ENCODE results near the gene CLDND1.
"Not testable (repeated sequence)": the region's sequence is repeated elsewhere in the genome, so short reads cannot be mapped to it uniquely, and the experiment has no call there.

The CLDND1 gene

DNA sequence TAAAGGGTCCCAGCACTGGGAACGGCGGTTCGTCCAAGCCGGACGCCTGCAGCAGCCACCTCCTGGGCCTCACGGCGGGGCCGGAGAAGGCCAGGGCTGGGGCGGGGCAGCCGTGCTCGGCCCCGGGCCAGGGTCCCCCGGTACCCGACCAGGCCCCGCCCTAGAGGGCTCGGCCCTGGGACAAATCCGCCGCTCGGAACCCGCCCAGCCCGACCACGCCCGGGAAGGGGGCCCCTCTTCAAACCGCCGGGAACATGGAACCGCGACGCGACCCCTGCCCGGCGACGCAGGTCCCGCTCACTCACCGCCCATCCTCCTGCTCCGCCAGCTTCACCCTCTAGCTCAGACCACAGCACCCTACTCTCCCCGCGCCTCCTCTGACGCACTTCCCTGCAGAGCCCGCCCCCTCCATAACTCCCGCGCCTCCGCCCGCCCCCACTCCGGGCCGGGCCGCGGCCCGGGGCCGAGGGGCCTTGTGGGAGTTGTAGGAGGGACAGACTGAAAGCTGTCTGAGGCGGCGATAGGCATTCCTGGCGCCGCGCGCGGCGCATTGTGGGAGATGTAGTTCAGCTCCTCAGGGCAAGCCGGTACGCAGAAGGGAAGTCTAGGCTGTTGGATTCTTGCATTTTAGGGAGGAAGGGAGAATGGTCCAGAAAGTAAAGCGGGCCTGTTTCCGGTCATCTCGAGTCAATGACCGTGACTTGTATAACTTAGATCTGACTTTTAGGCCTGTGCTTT is at the start of gene CLDND1:
Gene CLDND1, minus strand, starts transcription at position 359 of the 738 bp plus-strand sequence. CDS start 1,478 bp downstream, outside the sequence.
- peak; percentile 94 for DNase-seq

DNA sequence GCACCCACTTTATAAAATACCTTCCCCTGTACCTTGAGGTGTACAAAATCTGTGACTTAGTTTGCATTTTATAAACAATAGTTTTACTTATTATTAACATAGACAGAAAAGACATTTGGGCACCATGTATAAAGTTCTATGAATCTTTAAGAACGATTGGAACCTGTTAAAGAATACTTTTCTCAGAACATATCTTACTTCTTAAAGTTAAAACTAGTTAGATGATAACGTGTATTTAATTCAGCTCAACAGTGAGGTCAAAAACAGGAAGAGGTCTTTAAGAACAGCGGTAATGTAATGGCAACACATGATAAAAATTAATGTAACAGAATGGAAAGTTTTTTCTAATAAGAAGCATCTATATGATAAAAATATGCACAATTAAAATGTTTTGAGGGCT is 45.7 kb upstream of the CLDND1 start:
- no peak for DNase-seq

DNA sequence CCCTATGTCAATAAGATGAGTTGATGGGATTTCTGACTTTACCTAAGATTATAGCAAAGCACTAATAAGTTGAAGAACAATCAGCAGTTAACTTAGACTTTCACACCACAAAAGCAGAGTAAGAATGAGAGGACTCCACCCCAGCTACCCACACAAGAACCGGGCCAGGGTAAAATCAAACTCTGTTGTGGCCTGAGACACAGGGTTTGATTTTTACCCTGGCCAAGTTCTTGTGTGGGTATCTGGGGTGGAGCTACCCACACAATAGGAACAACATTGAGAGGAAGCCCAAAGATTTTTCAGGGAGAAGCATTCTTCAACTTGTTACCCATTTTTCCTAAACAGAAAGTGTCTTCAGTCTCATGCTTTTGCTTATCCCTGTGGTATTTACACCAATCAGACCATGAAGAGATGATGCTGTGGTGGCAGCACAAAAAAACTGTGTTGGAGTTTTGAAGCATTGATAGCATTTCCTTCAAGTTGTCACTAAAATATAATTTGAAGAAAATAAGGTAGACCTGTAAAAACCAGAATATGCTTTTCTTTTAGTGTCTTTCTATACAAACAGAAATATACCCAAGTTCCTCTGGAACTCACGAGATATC is 45.1 kb upstream of the CLDND1 start:
- DNase-seq = no peak

DNA sequence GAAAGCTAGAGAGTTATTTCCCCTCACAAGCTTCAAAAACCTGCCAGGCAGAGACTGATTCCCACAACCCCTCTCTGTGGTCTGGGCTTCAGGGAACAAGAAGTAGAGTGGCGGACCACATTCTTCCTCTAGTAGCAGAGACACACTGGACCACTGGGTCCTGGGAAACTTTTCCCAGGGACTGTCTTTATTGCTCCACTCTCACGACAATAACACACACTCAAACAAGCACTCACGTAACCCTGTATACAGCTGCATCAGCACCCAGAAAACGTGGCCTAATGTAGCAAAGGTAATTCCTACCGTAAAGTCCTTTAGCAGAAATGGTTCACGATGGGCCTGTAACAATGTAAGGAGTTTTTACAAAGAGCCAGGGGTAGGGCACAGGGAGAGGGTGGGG is 43.1 kb upstream of the CLDND1 start:
- no peak for DNase-seq

DNA sequence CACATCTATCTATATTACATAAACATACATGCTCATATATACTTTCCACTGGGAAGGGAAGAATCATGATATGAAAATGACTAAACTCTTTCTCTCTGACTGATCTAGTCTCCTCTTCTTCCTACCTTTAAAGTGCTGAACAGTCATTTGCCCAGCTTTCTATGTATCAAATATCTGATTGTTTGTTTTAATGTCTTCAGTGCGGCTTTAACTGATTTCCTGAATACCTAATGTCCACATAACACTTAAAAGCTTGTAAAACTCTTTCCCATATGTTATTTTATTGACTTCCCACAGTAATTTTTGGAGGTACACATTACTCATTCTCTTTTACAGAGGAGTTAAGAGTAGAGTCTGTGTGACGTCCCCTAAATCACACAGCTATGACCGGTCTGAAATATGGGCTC is 42.5 kb upstream of the CLDND1 start:
- peak; percentile 35 for DNase-seq

DNA sequence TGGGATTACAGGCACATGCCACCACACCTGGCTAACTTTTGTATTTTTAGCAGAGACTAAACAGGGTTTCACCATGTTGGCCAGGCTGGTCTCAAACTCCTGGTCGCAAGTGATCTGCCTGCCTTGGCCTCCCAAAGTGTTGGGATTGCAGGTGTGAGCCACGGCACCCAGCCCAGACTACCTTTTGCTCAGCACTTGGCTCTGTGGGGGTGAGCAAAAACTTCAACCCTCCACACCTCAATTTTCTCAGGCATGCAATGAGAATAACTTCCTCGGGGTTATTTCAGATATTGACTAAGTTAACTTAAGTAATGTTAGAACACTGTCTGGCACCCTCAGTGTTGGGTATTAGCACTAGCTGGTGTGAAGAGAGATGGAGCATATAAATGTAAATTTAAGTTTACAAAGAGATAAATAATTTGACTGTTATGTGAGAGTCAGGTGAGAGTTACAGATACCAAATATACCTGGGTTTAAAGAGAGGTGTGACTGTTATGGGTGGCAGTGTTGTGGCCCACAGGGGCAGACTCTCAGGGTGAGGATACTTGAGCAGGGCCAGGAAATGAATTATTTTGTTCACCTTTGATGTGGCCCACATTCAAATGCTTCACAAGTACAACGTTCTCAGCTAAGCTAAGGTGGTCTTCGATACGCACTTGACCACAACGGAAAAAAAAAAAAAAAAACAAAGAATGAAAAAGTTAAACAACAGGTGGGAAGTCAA is 41.7 kb upstream of the CLDND1 start:
- DNase-seq = no peak

DNA sequence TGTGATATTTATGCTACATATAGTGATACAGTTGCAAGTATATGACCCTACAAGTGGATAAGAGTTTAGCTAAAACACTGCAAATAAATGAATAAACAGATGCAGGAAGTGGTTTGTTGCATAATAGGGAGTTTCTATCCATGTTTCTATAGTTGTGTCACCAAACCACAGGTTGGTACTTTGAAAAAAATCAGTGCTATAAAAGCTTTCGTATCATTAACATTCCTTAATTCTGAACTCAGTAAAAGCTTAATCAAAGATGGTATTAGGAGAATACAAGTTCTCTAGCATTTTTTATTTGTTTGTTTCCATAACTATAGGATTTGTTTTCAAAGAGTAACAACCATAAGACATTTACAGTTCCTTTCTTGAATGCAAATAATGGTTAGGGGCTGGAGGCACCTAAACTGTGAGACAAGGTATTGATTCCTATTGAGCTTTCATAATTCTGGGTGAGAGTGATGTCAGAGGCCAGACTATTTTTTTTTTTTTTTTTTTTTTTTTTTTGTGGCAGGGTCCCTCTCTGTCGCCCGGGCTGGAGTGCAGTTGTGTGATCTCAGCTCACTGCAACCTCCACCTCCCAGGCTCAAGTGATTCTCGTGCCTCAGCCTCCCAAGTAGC is 41.1 kb upstream of the CLDND1 start:
- DNase-seq = no peak

DNA sequence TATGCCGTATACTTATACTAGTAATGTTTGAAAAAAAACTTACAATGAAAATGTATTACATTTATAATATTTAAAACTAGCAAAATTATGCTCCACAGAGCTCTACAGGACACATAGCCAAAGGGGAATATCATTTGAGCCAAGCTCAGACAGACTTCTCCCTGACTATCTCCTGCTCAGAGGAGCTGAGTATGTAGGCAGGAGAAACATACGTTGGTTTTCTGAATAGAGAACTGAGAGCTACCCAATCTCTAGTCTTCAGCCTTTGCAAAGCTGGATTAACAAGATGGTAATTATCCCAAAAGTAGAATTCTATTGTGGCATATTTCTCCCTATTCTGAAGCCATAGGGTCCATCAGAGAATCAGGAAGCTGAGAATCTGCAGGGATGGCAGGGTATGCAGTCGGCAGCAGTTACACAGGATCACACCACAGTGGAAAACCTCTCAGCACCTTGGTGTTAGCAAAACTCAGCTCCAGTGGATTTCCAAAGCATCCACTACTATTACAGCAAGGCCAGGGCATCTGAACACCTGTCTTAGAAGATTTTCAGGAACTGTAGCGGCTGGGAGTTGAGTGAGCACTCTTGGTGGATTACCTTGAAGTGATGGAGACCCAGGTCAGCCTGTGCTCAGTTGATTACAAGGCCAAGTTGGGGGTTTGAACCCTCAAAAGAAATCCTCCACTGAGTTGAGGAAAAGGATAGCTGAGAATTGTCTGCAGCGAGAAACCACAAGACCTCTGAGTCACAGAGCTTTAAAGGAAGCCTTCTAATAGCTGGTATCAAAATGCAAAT is 39.2 kb upstream of the CLDND1 start:
- no peak for DNase-seq

DNA sequence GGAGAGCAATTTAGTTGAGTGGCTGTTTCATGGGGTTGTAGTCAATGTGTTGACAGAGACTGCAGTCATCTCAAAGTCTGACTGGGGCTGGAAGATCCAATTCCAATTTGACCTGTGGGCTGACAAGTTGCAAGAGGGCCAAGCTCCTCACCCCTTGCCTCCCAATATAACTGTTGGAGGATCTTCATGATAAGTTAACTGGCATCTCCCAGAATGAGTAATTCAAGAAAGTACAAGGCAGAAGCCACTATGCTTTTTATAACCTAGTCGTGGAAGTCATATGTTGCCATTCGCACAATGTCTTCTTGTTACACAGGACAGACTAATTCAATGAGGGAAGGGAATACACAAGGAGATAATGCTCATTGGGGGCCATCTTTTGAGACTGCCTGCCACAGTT is 38.2 kb upstream of the CLDND1 start:
- DNase-seq = no peak

DNA sequence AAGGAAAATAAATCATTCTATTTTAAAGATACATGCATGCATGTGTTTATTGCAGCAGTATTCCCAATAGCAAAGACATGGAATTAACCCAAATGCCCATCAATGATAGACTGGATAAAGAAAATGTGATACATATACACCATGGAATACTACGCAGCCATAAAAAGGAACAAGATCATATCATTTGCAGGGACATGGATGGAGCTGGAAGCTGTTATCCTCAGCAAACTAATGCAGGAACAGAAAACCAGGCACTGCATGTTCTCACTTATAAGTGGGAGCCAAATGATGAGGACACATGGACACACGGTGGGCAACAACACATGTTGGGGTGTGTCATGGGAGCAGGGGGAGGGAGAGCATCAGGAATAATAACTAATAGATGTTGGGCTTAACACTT is 37.1 kb upstream of the CLDND1 start:
- not testable (repeated sequence) for DNase-seq

DNA sequence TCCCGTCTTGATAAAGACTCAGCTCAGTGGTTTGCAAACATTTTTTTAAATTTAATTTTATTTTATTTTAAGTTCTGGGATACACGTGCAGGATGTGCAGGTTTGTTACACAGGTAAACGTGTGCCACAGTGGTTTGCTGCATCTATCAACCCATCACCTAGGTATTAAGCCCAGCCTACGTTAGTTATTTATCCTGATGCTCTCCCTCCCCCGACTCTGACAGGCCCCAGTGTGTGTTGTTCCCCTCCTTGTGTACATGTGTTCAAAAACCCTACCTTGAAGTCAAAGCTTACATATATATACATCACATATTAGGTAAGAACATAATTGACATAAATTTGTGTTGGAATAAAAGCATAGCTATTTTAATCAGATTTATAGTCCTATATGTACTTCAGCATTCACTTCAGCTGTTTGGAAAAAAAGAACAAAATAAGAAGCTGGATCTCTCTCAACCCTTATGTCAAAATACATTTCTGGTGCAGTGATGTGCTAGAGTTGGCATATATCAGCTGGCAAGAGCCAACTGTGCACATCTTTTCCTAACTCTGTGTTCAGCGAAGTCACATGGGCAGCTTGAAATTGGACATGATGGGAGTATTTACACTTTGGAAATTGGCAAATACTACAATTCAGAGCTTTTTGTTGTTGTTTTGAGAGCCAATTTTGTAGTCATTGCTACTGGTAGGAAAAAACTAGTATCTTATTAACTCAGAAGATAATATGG is 35.6 kb upstream of the CLDND1 start:
- DNase-seq = no peak

DNA sequence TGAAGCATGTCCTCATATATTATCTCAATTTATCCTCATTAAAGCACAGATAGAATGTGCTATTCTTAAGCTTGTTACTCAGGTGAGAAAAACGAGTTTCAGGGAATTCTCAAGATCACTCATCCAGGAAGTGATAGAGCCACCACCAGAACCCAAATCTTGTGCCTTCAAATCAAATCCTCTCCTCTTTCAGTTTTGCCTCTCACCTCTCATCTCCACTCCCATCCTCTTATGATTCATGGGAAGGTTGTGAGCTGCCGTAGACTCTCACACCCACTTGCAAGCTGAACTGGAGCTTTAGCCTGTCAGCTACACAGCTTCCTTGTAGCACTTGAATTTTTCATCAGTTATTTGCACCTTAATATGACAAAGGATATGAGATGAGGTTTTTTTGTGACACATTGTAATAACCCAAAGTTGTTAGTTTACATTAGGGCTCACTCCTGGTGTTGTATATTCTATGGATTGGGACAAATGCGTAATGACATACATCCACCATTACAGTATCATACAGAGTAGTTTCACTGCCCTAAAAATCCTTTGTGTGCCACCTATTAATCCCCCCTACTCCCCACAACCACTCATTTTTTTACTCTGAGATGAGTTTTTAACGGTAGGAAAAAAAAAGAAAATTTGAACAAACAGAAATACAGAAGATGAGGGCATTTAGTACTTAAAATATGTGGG is 34.8 kb upstream of the CLDND1 start:
- no peak for DNase-seq

DNA sequence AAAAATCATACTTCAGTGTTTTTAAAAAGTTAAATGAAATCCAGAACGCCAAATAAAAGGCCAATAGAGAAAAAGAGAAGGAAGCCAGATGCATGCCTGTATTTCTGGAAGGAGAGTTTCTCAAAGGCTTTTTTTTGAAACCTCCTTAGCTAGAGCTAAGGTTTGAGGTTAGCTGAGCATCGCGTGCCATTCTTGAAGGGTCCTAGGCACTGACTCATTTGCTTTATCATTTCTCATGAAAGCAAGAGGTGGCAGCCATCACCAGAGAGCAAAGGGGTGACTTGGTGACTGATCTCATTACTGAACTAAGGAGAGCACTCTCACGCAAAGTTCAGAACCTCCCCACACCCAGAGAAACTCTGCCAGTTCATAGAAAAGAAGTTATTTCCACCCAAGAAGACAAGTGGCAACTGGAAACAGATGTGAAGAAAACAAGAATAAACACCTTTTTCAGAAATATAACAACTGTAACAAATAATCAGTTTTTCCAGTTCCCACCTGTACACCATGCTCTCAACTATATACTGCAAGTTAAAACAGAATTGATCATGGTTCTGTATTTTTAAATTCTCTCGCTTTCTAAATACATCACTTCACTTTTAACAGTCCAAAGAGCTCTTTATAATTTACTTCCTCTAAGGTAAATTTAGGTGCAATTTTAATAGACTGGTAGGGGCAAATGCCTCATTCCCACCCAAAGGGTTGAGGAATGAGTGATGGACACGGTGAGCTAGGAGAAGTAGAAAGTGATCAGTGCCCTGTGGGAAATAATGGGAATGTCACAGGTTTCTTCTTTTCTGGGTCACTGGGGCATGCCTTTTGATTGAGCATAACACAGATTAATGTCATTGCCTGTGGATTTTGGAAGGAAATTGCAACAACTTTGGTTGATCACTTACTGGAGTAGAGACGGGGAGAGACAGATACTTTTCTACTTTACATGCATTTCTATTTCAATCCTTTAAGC is 33.7 kb upstream of the CLDND1 start:
- no peak for DNase-seq

DNA sequence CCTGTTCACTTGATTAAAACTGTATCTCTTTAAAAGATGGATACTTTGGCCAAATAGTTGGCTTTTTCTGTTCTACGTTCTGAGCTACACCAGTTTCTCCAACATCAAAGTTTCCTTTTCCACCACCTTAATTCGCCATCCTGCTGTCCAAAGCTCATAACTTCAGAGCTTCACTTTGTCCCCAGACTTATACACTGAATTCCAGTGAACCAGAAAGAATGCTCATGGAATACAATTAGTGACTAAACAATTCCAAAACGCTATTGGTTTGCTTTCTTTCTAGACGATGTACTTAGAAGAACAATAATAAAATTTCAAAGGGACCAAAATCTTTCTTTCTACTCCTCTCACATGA is 32.3 kb upstream of the CLDND1 start:
- no peak for DNase-seq

DNA sequence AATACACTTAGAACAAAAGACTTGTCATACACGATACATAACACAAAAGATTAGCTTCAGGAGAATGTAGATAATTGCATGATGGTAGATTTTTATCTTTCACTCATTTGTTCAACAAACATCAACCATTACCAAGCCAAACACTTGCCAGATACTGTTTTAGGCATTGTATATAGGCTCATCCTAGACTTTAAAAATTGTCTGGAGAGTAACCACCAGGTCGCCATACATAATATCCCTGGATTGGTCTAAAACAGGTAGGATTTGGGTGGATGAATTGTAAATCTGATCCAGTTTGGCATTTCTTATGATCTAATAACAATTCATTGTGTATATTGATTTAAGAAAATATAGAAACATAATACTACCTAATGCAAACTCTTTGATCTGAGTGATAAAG is 31.9 kb upstream of the CLDND1 start:
- no peak for DNase-seq

DNA sequence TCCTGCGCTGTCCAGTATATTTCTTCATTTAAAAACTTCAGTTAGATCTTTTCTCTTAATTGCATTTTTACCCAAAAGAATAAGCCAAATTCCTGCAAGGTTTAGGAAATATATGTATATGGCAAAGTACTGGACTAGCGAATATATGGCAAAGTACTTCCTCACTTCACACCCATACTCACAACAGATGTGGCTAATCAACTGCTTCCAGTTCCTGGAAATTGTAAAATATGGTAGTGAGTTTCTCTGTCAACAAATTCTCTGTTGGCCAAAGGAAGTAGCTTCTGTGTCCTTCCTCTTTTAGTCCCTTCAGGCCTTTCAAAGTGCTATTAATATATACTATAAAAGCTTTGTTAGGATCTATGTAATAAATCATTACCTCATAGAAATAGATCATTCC is 31.1 kb upstream of the CLDND1 start:
- DNase-seq = no peak

DNA sequence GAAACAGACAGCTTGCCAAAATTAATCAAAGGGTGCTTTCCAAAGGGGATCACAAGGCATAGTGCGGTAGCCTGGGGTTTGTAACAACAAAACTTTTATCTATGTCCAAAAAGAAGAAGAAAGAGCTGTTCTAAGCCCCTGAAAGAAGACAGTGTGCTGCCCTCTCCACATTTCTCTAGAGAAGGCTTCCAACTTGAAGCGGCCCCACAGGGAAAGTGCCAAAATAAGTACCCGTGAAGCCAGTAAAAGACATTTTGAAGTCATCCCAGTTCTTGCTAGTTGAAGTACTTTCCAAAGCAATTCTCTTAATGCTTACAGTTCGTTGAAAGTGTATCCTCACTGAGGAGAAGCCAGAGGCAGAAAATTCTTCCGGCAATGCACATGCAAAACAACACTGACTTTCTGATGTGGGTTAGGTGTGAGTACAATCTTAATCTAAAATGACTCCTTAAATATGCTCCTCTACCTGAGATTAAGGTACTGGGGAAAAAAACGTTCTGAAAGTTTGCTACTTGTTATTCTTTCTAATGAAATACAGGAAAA is 30.4 kb upstream of the CLDND1 start:
- no peak for DNase-seq

DNA sequence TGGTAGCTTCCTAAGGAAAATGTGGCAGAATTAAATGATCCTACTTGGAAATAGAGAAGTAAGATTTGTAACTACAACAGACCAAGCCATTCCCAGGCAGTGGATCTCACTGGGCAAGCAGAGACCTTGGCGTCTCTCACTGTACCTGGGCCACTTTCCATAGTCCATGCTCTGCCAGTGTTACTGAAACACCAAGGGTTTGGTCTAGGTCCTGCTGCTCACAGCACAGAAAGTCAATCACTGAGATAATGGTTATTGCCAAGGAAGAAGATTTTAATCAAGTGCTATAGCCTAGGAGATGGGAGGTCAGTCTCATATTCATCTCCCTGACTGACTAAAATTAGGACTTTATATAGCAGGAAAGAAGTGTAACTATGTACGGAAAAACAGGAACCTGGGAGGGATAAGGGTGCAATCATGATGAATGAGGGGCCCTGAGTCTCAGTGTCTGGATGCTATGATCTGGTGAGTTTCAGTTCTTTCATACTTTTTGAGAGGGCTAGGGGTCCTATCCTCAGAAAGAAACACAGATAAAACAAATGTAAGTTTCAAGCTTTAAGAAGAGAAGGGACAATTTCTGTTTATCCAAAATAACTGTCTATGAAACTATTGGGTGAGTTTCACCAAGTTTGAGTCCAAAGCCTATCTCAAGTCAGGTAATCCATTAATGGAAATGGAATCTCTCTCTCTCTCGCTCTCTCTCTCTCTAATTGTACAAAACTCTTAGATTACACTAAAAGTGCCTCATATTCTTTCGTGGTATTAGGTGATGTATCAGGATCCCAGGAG is 29.7 kb upstream of the CLDND1 start:
- DNase-seq = no peak

DNA sequence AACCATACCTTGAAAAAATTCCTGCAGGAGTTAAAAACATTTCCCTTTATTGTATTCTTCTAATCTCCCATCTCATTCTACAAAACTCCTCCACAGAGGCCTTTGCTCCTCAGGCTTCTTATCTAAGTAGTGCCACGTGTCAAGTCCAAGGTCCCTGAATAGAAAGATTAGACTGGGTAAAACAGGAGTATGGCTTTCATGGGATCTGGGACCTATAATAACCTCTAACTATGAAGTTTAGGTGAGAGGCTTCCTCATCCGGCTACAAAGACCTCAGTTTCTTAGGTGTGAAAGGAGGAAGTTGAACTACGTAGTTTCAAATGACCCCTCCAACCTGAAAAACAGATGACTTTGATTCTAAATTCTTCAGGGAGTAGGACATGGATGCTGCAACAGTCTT is 29.1 kb upstream of the CLDND1 start:
- no peak for DNase-seq
